HG03066 (cell line): ENCODE results near the gene SLC37A3.
A peak's percentile ranks its signal among the peaks of the same experiment; 100 is the strongest.
"Not testable (repeated sequence)": the region's sequence is repeated elsewhere in the genome, so short reads cannot be mapped to it uniquely, and the experiment has no call there.

ENCODE experiments used
- ATAC-seq: cut with Tn5 transposase; IDR thresholded peaks from one replicate; pipeline ENCODE4 v1.9.1; 2021; ENCODE audit warnings: low read depth; ENCODE audit not compliant: unreplicated experiment

Gene SLC37A3

GRCh38 chr7:140397784-140398750, at the start of gene SLC37A3:
Gene SLC37A3 (minus strand): TSS chr7:140398530. CDS start chr7:140382526, 16,004 bp downstream.
- ATAC-seq = peak; percentile 98

GRCh38 chr7:140447841-140448240, 49.5 kb upstream of the SLC37A3 start:
- no peak for ATAC-seq

GRCh38 chr7:140446467-140446866, 48.1 kb upstream of the SLC37A3 start:
- ATAC-seq = no peak

GRCh38 chr7:140441519-140441918, 43.2 kb upstream of the SLC37A3 start:
- ATAC-seq = no peak

- ATAC-seq = no peak
Observed at GRCh38 chr7:140440593-140440992, 42.3 kb upstream of the SLC37A3 start.

- ATAC-seq = no peak
Observed at GRCh38 chr7:140439359-140439758, 41.0 kb upstream of the SLC37A3 start.

GRCh38 chr7:140435252-140435895, 37.0 kb upstream of the SLC37A3 start:
- no peak for ATAC-seq

GRCh38 chr7:140433396-140433795, 35.1 kb upstream of the SLC37A3 start:
- no peak for ATAC-seq

- no peak for ATAC-seq
Observed at GRCh38 chr7:140426130-140426529, 27.8 kb upstream of the SLC37A3 start.

- no peak for ATAC-seq
Observed at GRCh38 chr7:140425718-140426117, 27.4 kb upstream of the SLC37A3 start.

- ATAC-seq = no peak
Observed at GRCh38 chr7:140423501-140423900, 25.2 kb upstream of the SLC37A3 start.

- ATAC-seq = no peak
Observed at GRCh38 chr7:140421521-140421920, 23.2 kb upstream of the SLC37A3 start.

GRCh38 chr7:140418653-140419052, 20.3 kb upstream of the SLC37A3 start:
- ATAC-seq = no peak

- not testable (repeated sequence) for ATAC-seq
Observed at GRCh38 chr7:140418156-140418472, 19.8 kb upstream of the SLC37A3 start.

GRCh38 chr7:140417456-140418155, 19.3 kb upstream of the SLC37A3 start:
- no peak for ATAC-seq

- no peak for ATAC-seq
Observed at GRCh38 chr7:140416560-140416959, 18.2 kb upstream of the SLC37A3 start.

GRCh38 chr7:140415816-140416215, 17.5 kb upstream of the SLC37A3 start:
- not testable (repeated sequence) for ATAC-seq

- no peak for ATAC-seq
Observed at GRCh38 chr7:140415361-140415760, 17.0 kb upstream of the SLC37A3 start.

- no peak for ATAC-seq
Observed at GRCh38 chr7:140404565-140405065, 6.3 kb upstream of the SLC37A3 start.

GRCh38 chr7:140403878-140404564, 5.7 kb upstream of the SLC37A3 start, which contains the start of gene RAB19:
Gene RAB19 (plus strand): TSS chr7:140404058. CDS start chr7:140407647, 3,589 bp downstream.
- no peak for ATAC-seq
